Fibroblast of pulmonary artery (primary cell): ENCODE data around the gene KRTAP10-4.
"Not testable (repeated sequence)": the region's sequence is repeated elsewhere in the genome, so short reads cannot be mapped to it uniquely, and the experiment has no call there.

Experiments
- DNase-seq: peaks from one replicate; pipeline ENCODE4 v3.0.0-alpha.2; 2010; ENCODE audit warnings: low read depth
- H3K4me3 ChIP-seq: replicated peaks from 2 replicates; pipeline ENCODE4 v1.5.1; 2011; ENCODE audit warnings: low read depth, mild to moderate bottlenecking, control low read depth, low read length, moderate library complexity
- CTCF ChIP-seq: IDR thresholded peaks from 2 replicates; pipeline ENCODE4 v1.5.1; 2011; ENCODE audit warnings: mild to moderate bottlenecking, control low read depth, low read length, inconsistent platforms; ENCODE audit errors: missing control alignments

Gene KRTAP10-4

GRCh38 chr21:44548381-44548780 lies 25.1 kb upstream of the KRTAP10-4 start:
- no peak for TF ChIP-seq CTCF
- no peak for DNase-seq
- no peak overlapping the region for H3K4me3 ChIP-seq

- no peak for DNase-seq
- no peak for TF ChIP-seq CTCF
- H3K4me3 ChIP-seq: no peak overlapping the region
These were observed 24.6 kb upstream of the KRTAP10-4 start for GRCh38 chr21:44548922-44549321.

- DNase-seq: no peak
- no peak overlapping the region for H3K4me3 ChIP-seq
- no peak for TF ChIP-seq CTCF
These were observed 23.9 kb upstream of the KRTAP10-4 start for GRCh38 chr21:44549525-44550211.

GRCh38 chr21:44550285-44550684 lies 23.2 kb upstream of the KRTAP10-4 start:
- not testable (repeated sequence) for H3K4me3 ChIP-seq, DNase-seq

- TF ChIP-seq CTCF: no peak
- DNase-seq: no peak
These were observed 22.7 kb upstream of the KRTAP10-4 start for GRCh38 chr21:44550807-44551206.

GRCh38 chr21:44551340-44551961 lies 22.1 kb upstream of the KRTAP10-4 start, which contains the start of gene KRTAP10-2:
Gene KRTAP10-2 (minus strand): TSS chr21:44551505. CDS start chr21:44551458, 47 bp downstream.
- DNase-seq: no peak
- H3K4me3 ChIP-seq: no peak within 1 kb of the TSS
- TF ChIP-seq CTCF: no peak

More at GRCh38 chr21:44550807-44551206, 22.7 kb upstream of the KRTAP10-4 start:
- no peak overlapping the region for H3K4me3 ChIP-seq

- DNase-seq: no peak
- TF ChIP-seq CTCF: no peak
- H3K4me3 ChIP-seq: no peak overlapping the region
These were observed 21.4 kb upstream of the KRTAP10-4 start for GRCh38 chr21:44552136-44552535.
